Loucy (cell line): ENCODE data around the gene CADM1.

Experiments
- H2AFZ ChIP-seq: fragments of 200-600 bp; sonication (generic); 2 replicates; pipeline ENCODE4 v1.6.0; 2016; ENCODE audit warnings: antibody characterized with exemption, mild to moderate bottlenecking, low read length, moderate library complexity
- H3F3A ChIP-seq: fragments of 200-600 bp; 2 replicates; pipeline ENCODE4 v1.6.0; 2016; ENCODE audit warnings: antibody characterized with exemption, low read depth, mild to moderate bottlenecking
- H3K27me3 ChIP-seq: fragments of 200-600 bp; sonication (generic); 2 replicates; pipeline ENCODE4 v1.6.1; 2014; ENCODE audit warnings: low read length, mild to moderate bottlenecking; ENCODE audit not compliant: insufficient read depth, poor library complexity, severe bottlenecking
- H3K36me3 ChIP-seq: fragments of 200-600 bp; sonication (generic); 2 replicates; pipeline ENCODE4 v1.6.1; 2016; ENCODE audit warnings: low read length; ENCODE audit not compliant: insufficient read depth
- H3K4me1 ChIP-seq: fragments of 200-600 bp; sonication (generic); 2 replicates; pipeline ENCODE4 v1.5.1; 2014; ENCODE audit warnings: low read length, mild to moderate bottlenecking; ENCODE audit not compliant: insufficient read depth, poor library complexity, severe bottlenecking
- H3K4me2 ChIP-seq: fragments of 200-600 bp; sonication (generic); 2 replicates; pipeline ENCODE4 v1.6.0; 2014; ENCODE audit warnings: antibody characterized with exemption, low read length, low read depth, mild to moderate bottlenecking; ENCODE audit not compliant: poor library complexity, severe bottlenecking
- H3K4me3 ChIP-seq: fragments of 200-600 bp; sonication (generic); 2 replicates; pipeline ENCODE4 v1.5.1; 2014; ENCODE audit warnings: low read length, mild to moderate bottlenecking, mixed read lengths; ENCODE audit not compliant: poor library complexity, severe bottlenecking
- H3K79me2 ChIP-seq: fragments of 200-600 bp; sonication (generic); 2 replicates; pipeline ENCODE4 v1.6.1; 2014; ENCODE audit warnings: low read length; ENCODE audit not compliant: insufficient read depth
- H3K9ac ChIP-seq: fragments of 200-600 bp; sonication (generic); 2 replicates; pipeline ENCODE4 v1.6.0; 2014; ENCODE audit warnings: mild to moderate bottlenecking, low read depth, low read length, moderate library complexity; ENCODE audit not compliant: poor library complexity, severe bottlenecking
- H3K9me2 ChIP-seq: fragments of 200-600 bp; sonication (generic); replicated peaks from 2 replicates; pipeline ENCODE4 v1.6.1; 2016; ENCODE audit warnings: low read depth, low read length, mixed read lengths
- H3K9me3 ChIP-seq: fragments of 200-600 bp; sonication (generic); 2 replicates; pipeline ENCODE4 v1.6.1; 2014; ENCODE audit warnings: mild to moderate bottlenecking, antibody characterized with exemption, low read length, low read depth; ENCODE audit not compliant: insufficient read depth
- H4K20me1 ChIP-seq: fragments of 200-600 bp; sonication (generic); 2 replicates; pipeline ENCODE4 v1.6.0; 2014; ENCODE audit warnings: antibody characterized with exemption, low read length, mild to moderate bottlenecking; ENCODE audit not compliant: insufficient read depth, poor library complexity, severe bottlenecking
- EZH2phosphoT487 ChIP-seq: fragments of 200-600 bp; IDR thresholded peaks from 2 replicates; pipeline ENCODE4 v1.6.1; 2018; ENCODE audit warnings: antibody characterized with exemption, mild to moderate bottlenecking, moderate library complexity, borderline replicate concordance
- TF ChIP-seq, protein P1 (sequence below): fragments of 200-600 bp; sonication (generic); conservative IDR thresholded peaks from 2 replicates; pipeline ENCODE4 v1.5.1; 2014; ENCODE audit warnings: mild to moderate bottlenecking, antibody characterized with exemption, low read length

Gene CADM1

DNA sequence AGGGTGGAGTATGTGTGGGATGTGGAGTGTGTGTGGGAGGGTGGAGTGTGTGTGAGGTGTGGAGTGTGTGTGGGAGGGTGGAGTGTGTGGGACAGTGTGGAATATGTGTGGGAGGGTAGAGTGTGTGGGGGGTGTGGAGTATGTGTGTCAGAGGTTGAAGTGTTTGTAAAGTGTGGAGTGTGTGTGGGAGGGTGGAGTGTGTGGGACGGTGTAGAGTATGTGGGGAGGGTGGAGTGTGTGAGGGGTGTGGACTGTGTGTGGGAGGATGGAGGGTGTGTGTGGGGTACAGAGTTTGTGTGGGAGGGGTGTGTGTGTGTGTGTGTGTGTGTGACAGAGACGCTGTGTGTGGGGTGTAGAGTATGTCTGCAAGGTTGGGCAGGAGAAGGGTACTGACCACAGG is 355.5 kb downstream of the CADM1 start:
- Histone ChIP-seq H3K27me3 (no peaks in the 10 kb centered on the region), H3K4me1 (no peaks in the 10 kb centered on the region), H2AFZ (no peak overlapping the region), H3K4me3 (no peak overlapping the region), H3K9me2 (no peaks in the 10 kb centered on the region), H3K79me2 (no peaks in the 10 kb centered on the region), H3F3A (no peaks in the 10 kb centered on the region), H3K4me2 (no peak overlapping the region), H3K9ac (no peak overlapping the region), H4K20me1 (no peaks in the 10 kb centered on the region), H3K36me3 (no peaks in the 10 kb centered on the region), H3K9me3 (no peaks in the 10 kb centered on the region)
- TF ChIP-seq, protein P1, sequence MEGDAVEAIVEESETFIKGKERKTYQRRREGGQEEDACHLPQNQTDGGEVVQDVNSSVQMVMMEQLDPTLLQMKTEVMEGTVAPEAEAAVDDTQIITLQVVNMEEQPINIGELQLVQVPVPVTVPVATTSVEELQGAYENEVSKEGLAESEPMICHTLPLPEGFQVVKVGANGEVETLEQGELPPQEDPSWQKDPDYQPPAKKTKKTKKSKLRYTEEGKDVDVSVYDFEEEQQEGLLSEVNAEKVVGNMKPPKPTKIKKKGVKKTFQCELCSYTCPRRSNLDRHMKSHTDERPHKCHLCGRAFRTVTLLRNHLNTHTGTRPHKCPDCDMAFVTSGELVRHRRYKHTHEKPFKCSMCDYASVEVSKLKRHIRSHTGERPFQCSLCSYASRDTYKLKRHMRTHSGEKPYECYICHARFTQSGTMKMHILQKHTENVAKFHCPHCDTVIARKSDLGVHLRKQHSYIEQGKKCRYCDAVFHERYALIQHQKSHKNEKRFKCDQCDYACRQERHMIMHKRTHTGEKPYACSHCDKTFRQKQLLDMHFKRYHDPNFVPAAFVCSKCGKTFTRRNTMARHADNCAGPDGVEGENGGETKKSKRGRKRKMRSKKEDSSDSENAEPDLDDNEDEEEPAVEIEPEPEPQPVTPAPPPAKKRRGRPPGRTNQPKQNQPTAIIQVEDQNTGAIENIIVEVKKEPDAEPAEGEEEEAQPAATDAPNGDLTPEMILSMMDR = no peak

DNA sequence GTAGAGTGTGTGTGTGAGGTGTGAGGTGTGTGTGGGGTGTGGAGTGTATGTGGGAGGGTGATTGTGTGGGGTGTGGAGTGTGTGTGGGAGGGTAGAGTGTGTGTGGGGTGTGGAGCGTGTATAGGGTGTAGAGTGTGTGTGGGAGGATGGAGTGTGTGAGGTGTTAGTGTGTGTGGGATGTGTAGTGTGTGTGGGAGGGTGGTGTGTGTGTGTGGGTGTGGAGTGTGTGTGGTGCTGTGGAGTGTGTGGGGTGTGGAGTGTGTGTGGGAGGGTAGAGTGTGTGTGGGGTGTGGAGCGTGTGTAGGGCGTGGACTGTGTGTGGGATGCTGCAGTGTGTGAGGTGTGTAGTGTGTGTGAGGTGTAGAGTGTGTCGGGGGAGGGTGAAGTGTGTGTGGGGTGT is 356.1 kb downstream of the CADM1 start:
- Histone ChIP-seq H3K79me2 (no peaks in the 10 kb centered on the region), H3K4me2 (no peak overlapping the region), H3F3A (no peaks in the 10 kb centered on the region), H3K27me3 (no peaks in the 10 kb centered on the region), H3K9me2 (no peaks in the 10 kb centered on the region), H3K36me3 (no peaks in the 10 kb centered on the region), H4K20me1 (no peaks in the 10 kb centered on the region), H3K4me1 (no peaks in the 10 kb centered on the region), H2AFZ (no peak overlapping the region), H3K9ac (no peak overlapping the region), H3K4me3 (no peak overlapping the region), H3K9me3 (no peaks in the 10 kb centered on the region)
- TF ChIP-seq, protein P1 = no peak
- TF ChIP-seq EZH2phosphoT487 = no peak

GRCh38 chr11:115147243-115147807 is 356.9 kb downstream of the CADM1 start:
- no peaks in the 10 kb centered on the region for H3K4me1 ChIP-seq
- no peaks in the 10 kb centered on the region for H3K9me2 ChIP-seq
- H3K36me3 ChIP-seq = no peaks in the 10 kb centered on the region
- H2AFZ ChIP-seq = no peak overlapping the region
- no peaks in the 10 kb centered on the region for H3K79me2 ChIP-seq
- no peaks in the 10 kb centered on the region for H3F3A ChIP-seq
- H3K4me2 ChIP-seq = no peak overlapping the region
- no peak overlapping the region for H3K9ac ChIP-seq
- H3K27me3 ChIP-seq = no peaks in the 10 kb centered on the region
- H3K9me3 ChIP-seq = no peaks in the 10 kb centered on the region
- no peak overlapping the region for H3K4me3 ChIP-seq
- no peaks in the 10 kb centered on the region for H4K20me1 ChIP-seq
- no peak for TF ChIP-seq EZH2phosphoT487
- TF ChIP-seq, protein P1 = no peak
